ENCODE measurements around the gene SPINK4. TPM values are rescaled to one million over a fixed set of nuclear protein-coding genes. Genes with fewer than 3 reads are reported as not detected.

Gene SPINK4
- total and polyA plus RNA-seq, 2 donors (not counting 1 experiment from before 2014, with no cell fraction given) = not detected

GRCh38 chr9:33250458-33250995 is 10.6 kb downstream of the SPINK4 start:
- H3K27ac Mint-ChIP-seq = no peak overlapping the region
- ChIA-PET CTCF (no interaction called here), POLR2A (no interaction called here)
- intact Hi-C loops (cut with micrococcal nuclease) = no loop called here
- no peak overlapping the region for H3K27ac ChIP-seq (ENCODE audit: low read length in 2 of 2)
- H3K4me3 ChIP-seq (ENCODE audit: control extremely low read depth in 1 of 5, extremely low read depth in 1 of 5, insufficient read depth in 1 of 5, low read depth in 2 of 5, low read length in 4 of 5) = no peak overlapping the region
- DNase-seq (no peak), ATAC-seq (ENCODE audit: low read depth) (no peak)
- TF ChIP-seq CTCF (IDR thresholded peaks at IDR 0.05) = no peak
- no peak for TF ChIP-seq EZH2 (IDR thresholded peaks at IDR 0.05; ENCODE audit: borderline replicate concordance, insufficient read depth, low read depth, low read length, poor library complexity, severe bottlenecking)
- H3K4me3 Mint-ChIP-seq = no peak overlapping the region
- peaks cover 15% of the 10 kb centered on the region for H3K4me1 Mint-ChIP-seq
- no peaks in the 10 kb centered on the region for H3K79me2 ChIP-seq (ENCODE audit: control insufficient read depth, insufficient read depth, low read length)
- H3K27me3 Mint-ChIP-seq = no peaks in the 10 kb centered on the region
- H3K9me3 ChIP-seq (ENCODE audit: control extremely low read depth in 1 of 3, control insufficient read depth in 2 of 3, insufficient read depth in 1 of 3, low read length in 2 of 3) = no peaks in the 10 kb centered on the region
- no peaks in the 10 kb centered on the region for H4K20me1 ChIP-seq (ENCODE audit: control insufficient read depth, insufficient read depth, low read length, poor library complexity, severe bottlenecking)
- no peak overlapping the region for H3K9ac ChIP-seq (ENCODE audit: low read length)
- peaks cover 3 to 35% of the 10 kb centered on the region in 2 experiments for H3K36me3 ChIP-seq (replicated peaks in 1 of 2; ENCODE audit: control extremely low read depth in 1 of 2, control insufficient read depth in 1 of 2, extremely low read depth in 1 of 2, insufficient read depth in 2 of 2, low read length in 1 of 2)
- H3K4me1 ChIP-seq (ENCODE audit: control insufficient read depth in 2 of 2, insufficient read depth in 2 of 2, low read length in 2 of 2) = peaks cover 8 to 15% of the 10 kb centered on the region in 2 donors
- no peak overlapping the region for H3K4me2 ChIP-seq (replicated peaks; ENCODE audit: low read depth, low read length, poor library complexity, severe bottlenecking)
- H3K27me3 ChIP-seq (replicated peaks in 1 of 4; ENCODE audit: control extremely low read depth in 1 of 4, control insufficient read depth in 3 of 4, insufficient read depth in 4 of 4, low read length in 3 of 4) = no peaks in the 10 kb centered on the region
- H2AFZ ChIP-seq (ENCODE audit: insufficient read depth, low read depth, low read length, poor library complexity, severe bottlenecking) = no peak overlapping the region
- WGBS (ENCODE audit: insufficient coverage) = no CpG with 5 or more reads among the region's 1 CpG
- no peaks in the 10 kb centered on the region for H3K9me3 Mint-ChIP-seq (ENCODE audit: insufficient read depth)

- H3K4me3 ChIP-seq (ENCODE audit: control extremely low read depth in 1 of 5, extremely low read depth in 1 of 5, insufficient read depth in 1 of 5, low read depth in 2 of 5, low read length in 4 of 5) = no peak overlapping the region
- ATAC-seq (ENCODE audit: low read depth) (no peak), DNase-seq (no peak)
- Mint-ChIP-seq H3K4me1 (peaks cover 8% of the 10 kb centered on the region), H3K27me3 (no peaks in the 10 kb centered on the region), H3K9me3 (ENCODE audit: insufficient read depth) (no peaks in the 10 kb centered on the region), H3K27ac (no peak overlapping the region), H3K4me3 (no peak overlapping the region)
- no peaks in the 10 kb centered on the region for H3K9me3 ChIP-seq (ENCODE audit: control extremely low read depth in 1 of 3, control insufficient read depth in 2 of 3, insufficient read depth in 1 of 3, low read length in 2 of 3)
- H3K27ac ChIP-seq (ENCODE audit: low read length in 2 of 2) = no peak overlapping the region
- ChIA-PET CTCF (interaction anchor here (1.3 kb wide), 2 partner anchors 15 to 28 kb away, joined by 3 to 4 read pairs; no protein-coding TSS in a partner anchor), POLR2A (no interaction called here)
- no peaks in the 10 kb centered on the region for H3K27me3 ChIP-seq (replicated peaks in 1 of 4; ENCODE audit: control extremely low read depth in 1 of 4, control insufficient read depth in 3 of 4, insufficient read depth in 4 of 4, low read length in 3 of 4)
- no peak overlapping the region for H3K4me2 ChIP-seq (replicated peaks; ENCODE audit: low read depth, low read length, poor library complexity, severe bottlenecking)
- H2AFZ ChIP-seq (ENCODE audit: insufficient read depth, low read depth, low read length, poor library complexity, severe bottlenecking) = no peak overlapping the region
- H3K9ac ChIP-seq (ENCODE audit: low read length) = no peak overlapping the region
- TF ChIP-seq EZH2 (IDR thresholded peaks at IDR 0.05; ENCODE audit: borderline replicate concordance, insufficient read depth, low read depth, low read length, poor library complexity, severe bottlenecking) (no peak), CTCF (IDR thresholded peaks at IDR 0.05) (no peak)
- H3K79me2 ChIP-seq (ENCODE audit: control insufficient read depth, insufficient read depth, low read length) = peaks cover 5% of the 10 kb centered on the region
- H4K20me1 ChIP-seq (ENCODE audit: control insufficient read depth, insufficient read depth, low read length, poor library complexity, severe bottlenecking) = no peaks in the 10 kb centered on the region
- intact Hi-C loops (cut with micrococcal nuclease) = no loop called here
- WGBS (ENCODE audit: insufficient coverage) = 100% methylated on average over 4 of the region's 4 CpGs
- peaks cover 14 to 65% of the 10 kb centered on the region in 2 experiments for H3K36me3 ChIP-seq (replicated peaks in 1 of 2; ENCODE audit: control extremely low read depth in 1 of 2, control insufficient read depth in 1 of 2, extremely low read depth in 1 of 2, insufficient read depth in 2 of 2, low read length in 1 of 2)
- peaks cover 5 to 9% of the 10 kb centered on the region in 2 donors for H3K4me1 ChIP-seq (ENCODE audit: control insufficient read depth in 2 of 2, insufficient read depth in 2 of 2, low read length in 2 of 2)
These were observed 14.2 kb downstream of the SPINK4 start for GRCh38 chr9:33254211-33254610.
